CD4-positive, alpha-beta T cell (primary cell): Measurements from ENCODE around the gene ITGA4. TPM values are rescaled to one million over a fixed set of nuclear protein-coding genes. Genes with fewer than 3 reads are reported as not detected.

Experiments
- ATAC-seq: fragments of 200-7000 bp; cut with Tn5 transposase; one replicate; pipeline ENCODE4 v1.10.0; 2022; ENCODE audit warnings: mild to moderate bottlenecking; ENCODE audit not compliant: poor library complexity
- CTCF ChIA-PET: fragments of 350-600 bp; sonication (Branson Sonifier 250); formaldehyde crosslinking; loops from one replicate; lab custom pipeline; 2021; ENCODE audit warnings: antibody characterized with exemption, inconsistent platforms; lab: Charles Lee
- POLR2A ChIA-PET: fragments of 350-600 bp; sonication (Branson Sonifier 250); formaldehyde crosslinking; loops from one replicate; lab custom pipeline; 2021; ENCODE audit warnings: antibody characterized with exemption, inconsistent platforms; lab: Charles Lee
- DNase-seq, 14 experiments: peaks; one replicate each; pipeline ENCODE4 v3.0.0-alpha.2; 2013 to 2020; ENCODE audit warnings: mixed read lengths in 2 of 14
- H3K27ac ChIP-seq, 2 donors: one replicate each; pipeline versions ENCODE4 v1.5.1 to v1.7.0; 2013; ENCODE audit warnings: low read length in 2 of 2, low read depth in 1 of 2, mild to moderate bottlenecking in 1 of 2
- H3K27me3 ChIP-seq, 2 experiments: 1 replicate in 1 of 2; 2 replicates in 1 of 2; pipeline versions ENCODE4 v1.6.1 to v1.7.0; 2013; ENCODE audit warnings: low read length in 2 of 2, control low read depth in 1 of 2, mild to moderate bottlenecking in 1 of 2, moderate library complexity in 1 of 2; ENCODE audit not compliant: insufficient read depth in 2 of 2, control insufficient read depth in 1 of 2
- H3K36me3 ChIP-seq: one replicate; pipeline ENCODE4 v1.6.1; 2013; ENCODE audit warnings: low read length, control low read depth; ENCODE audit not compliant: insufficient read depth
- H3K4me1 ChIP-seq: one replicate; pipeline ENCODE4 v1.6.1; 2013; ENCODE audit warnings: low read length, control low read depth; ENCODE audit not compliant: insufficient read depth
- H3K4me3 ChIP-seq: one replicate; pipeline ENCODE4 v1.5.1; 2013; ENCODE audit warnings: mild to moderate bottlenecking, low read length, moderate library complexity
- H3K9me3 ChIP-seq, 2 experiments: 1 replicate in 1 of 2; 2 replicates in 1 of 2; pipeline versions ENCODE4 v1.6.1 to v1.7.0; 2013; ENCODE audit warnings: low read length in 2 of 2, mild to moderate bottlenecking in 2 of 2, control low read depth in 1 of 2, moderate library complexity in 1 of 2; ENCODE audit not compliant: control insufficient read depth in 1 of 2, insufficient read depth in 1 of 2
- H3K27ac Mint-ChIP-seq: one replicate; pipeline ENCODE4 v1.8.0; 2020; ENCODE audit warnings: mixed read lengths
- H3K27me3 Mint-ChIP-seq: one replicate; pipeline ENCODE4 v1.8.0; 2021; ENCODE audit warnings: mixed read lengths
- H3K36me3 Mint-ChIP-seq: one replicate; pipeline ENCODE4 v1.8.0; 2021; ENCODE audit warnings: low read depth, mixed read lengths
- H3K4me1 Mint-ChIP-seq: one replicate; pipeline ENCODE4 v1.8.0; 2021; ENCODE audit warnings: low read depth, mixed read lengths
- H3K4me3 Mint-ChIP-seq: one replicate; pipeline ENCODE4 v1.8.0; 2020; ENCODE audit warnings: mild to moderate bottlenecking, mixed read lengths
- H3K9me3 Mint-ChIP-seq: one replicate; pipeline ENCODE4 v1.8.0; 2020; ENCODE audit warnings: mixed read lengths
- intact Hi-C, 2 experiments: fragments of 100-400 bp; cut with DNase I in 1 of 2; cut with micrococcal nuclease in 1 of 2; formaldehyde crosslinking; loops; one replicate each; pipeline versions ENCODE4 v1.15.1 to v1.9.0; 2023 to 2025; cut with DNase I, micrococcal nuclease
- total RNA-seq, 174 experiments: library from RNA in 2 of 174; stranded (reverse) in 2 of 174; gene quantifications; one replicate each; pipeline ENCODE4 v1.2.3 and lab custom pipeline; 2021 to 2026
- TF ChIP-seq, protein P1 (sequence below): fragments of 200-600 bp; IDR thresholded peaks from one replicate; pipeline ENCODE4 v1.8.0; 2022; ENCODE audit warnings: antibody characterized with exemption, mild to moderate bottlenecking

Gene ITGA4
- total RNA-seq, 2 experiments from 2014 or later: 79.4 to 79.5 TPM

DNA sequence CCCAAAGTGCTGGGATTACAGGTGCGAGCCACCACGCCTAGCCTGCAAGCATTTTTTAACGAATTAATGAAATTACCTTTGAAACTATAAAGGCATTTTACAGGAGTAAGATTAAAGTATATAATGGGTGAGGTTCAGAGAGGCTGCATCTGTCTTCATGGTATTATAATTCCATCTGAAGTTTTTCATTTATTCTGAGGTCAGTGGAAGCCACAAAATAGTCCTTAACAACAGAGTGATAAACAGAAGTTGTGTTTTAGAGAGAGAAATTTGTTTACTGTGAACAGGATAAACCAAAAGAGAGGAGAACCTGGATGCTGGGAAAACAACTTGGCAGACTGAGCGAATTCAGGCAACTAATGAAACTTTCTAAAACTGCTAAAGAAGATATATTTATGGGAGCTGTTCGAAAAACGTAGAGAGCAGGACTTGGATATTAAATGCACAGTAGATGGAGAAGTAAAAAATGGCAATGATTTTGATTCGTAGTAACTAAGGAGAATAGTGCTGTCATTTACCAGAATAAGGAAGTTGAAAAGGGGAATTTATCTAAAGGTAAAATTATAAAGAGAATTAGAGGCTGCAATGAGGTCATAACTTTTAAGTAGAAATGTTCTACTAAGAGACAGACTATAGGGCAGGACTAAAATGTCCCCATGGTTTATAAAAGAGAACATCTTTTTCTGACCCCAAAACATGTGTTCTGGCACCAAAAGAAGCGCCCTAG is 37.9 kb upstream of the ITGA4 start:
- Mint-ChIP-seq H3K4me3 (no peak overlapping the region), H3K36me3 (no peaks in the 10 kb centered on the region), H3K4me1 (peaks cover 22% of the 10 kb centered on the region), H3K9me3 (peaks cover 2% of the 10 kb centered on the region), H3K27me3 (no peaks in the 10 kb centered on the region), H3K27ac (no peak overlapping the region)
- Histone ChIP-seq H3K4me3 (no peak overlapping the region), H3K9me3 (no peaks in the 10 kb centered on the region), H3K4me1 (peaks cover 5% of the 10 kb centered on the region), H3K27ac (no peak overlapping the region), H3K36me3 (no peaks in the 10 kb centered on the region), H3K27me3 (no peaks in the 10 kb centered on the region)
- ATAC-seq: no peak
- no peak for DNase-seq
- TF ChIP-seq, protein P1, sequence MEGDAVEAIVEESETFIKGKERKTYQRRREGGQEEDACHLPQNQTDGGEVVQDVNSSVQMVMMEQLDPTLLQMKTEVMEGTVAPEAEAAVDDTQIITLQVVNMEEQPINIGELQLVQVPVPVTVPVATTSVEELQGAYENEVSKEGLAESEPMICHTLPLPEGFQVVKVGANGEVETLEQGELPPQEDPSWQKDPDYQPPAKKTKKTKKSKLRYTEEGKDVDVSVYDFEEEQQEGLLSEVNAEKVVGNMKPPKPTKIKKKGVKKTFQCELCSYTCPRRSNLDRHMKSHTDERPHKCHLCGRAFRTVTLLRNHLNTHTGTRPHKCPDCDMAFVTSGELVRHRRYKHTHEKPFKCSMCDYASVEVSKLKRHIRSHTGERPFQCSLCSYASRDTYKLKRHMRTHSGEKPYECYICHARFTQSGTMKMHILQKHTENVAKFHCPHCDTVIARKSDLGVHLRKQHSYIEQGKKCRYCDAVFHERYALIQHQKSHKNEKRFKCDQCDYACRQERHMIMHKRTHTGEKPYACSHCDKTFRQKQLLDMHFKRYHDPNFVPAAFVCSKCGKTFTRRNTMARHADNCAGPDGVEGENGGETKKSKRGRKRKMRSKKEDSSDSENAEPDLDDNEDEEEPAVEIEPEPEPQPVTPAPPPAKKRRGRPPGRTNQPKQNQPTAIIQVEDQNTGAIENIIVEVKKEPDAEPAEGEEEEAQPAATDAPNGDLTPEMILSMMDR: no peak
- intact Hi-C loops: no loop called here
- ChIA-PET POLR2A (no interaction called here), CTCF (no interaction called here)

DNA sequence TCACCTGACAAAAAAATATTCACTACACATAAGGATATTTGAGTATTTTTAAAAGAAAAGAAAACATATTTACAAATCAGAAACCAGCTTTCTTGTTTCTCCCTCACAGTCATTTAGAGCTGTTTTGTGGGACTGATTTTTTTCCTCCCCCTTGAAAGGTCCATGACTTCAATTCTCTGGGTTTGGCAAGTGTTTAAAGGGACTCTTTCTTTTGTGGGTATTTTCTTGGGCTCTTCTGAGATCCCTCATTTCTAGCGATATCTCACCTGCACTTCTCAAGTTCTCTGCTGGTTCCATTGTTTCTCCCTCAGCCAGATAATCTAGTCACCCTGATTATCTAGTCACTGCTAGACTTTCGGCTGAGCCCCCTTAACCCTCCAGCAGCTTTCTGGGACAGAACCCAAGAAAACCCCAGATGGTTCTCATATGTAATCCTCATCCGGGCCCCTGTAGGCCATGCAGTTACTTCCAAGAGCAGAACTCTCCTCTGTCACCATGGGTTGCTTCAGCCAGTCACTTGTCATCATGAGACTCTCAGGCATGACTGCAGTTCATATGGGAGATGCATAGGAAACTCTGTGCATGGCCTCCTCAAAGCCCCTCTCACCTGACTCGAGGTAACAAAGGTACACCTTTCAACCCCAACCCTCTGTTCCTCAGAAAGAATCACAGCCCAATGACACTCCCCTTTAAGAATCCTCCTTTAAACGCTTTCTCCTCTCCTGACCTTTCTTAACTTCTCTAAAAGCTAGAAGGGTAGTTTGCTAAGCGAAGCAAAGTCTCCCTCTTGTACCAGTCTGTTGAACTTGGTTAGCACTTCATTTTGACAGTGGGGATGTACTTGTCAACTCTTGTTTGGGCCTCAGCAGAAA is 36.7 kb upstream of the ITGA4 start:
- intact Hi-C loops: no loop called here
- Mint-ChIP-seq H3K36me3 (no peaks in the 10 kb centered on the region), H3K4me1 (peaks cover 22% of the 10 kb centered on the region), H3K9me3 (no peaks in the 10 kb centered on the region), H3K27me3 (no peaks in the 10 kb centered on the region), H3K4me3 (no peak overlapping the region), H3K27ac (peak overlapping the region; percentile 10)
- ChIA-PET POLR2A (no interaction called here), CTCF (no interaction called here)
- TF ChIP-seq, protein P1: no peak
- DNase-seq (no peak), ATAC-seq (no peak)
- Histone ChIP-seq H3K4me3 (no peak overlapping the region), H3K4me1 (peaks cover 5% of the 10 kb centered on the region), H3K36me3 (no peaks in the 10 kb centered on the region), H3K27ac (no peak overlapping the region), H3K9me3 (no peaks in the 10 kb centered on the region), H3K27me3 (no peaks in the 10 kb centered on the region)

DNA sequence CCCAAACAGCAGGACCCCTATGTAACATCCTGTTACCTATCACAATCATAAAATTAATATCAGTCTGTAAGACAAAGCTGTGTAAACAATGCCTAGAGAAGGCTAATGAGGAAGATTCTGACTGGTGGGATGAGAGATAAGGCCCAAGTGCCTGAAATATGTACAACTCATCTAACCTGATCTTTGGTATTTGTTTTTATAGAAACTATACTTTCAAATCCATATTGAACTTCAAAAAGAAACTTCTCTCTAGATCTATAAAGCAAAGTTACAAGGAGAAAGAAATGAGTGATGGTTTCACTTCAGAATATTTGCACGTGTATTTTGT is 36.1 kb upstream of the ITGA4 start:
- H3K36me3 Mint-ChIP-seq: no peaks in the 10 kb centered on the region
- ATAC-seq (no peak), DNase-seq (no peak)
- no peak overlapping the region for H3K4me3 ChIP-seq
- ChIA-PET CTCF (no interaction called here), POLR2A (no interaction called here)
- intact Hi-C loops: no loop called here
- no peaks in the 10 kb centered on the region for H3K27me3 ChIP-seq
- peak overlapping the region; percentile 10 for H3K27ac Mint-ChIP-seq
- no peaks in the 10 kb centered on the region for H3K27me3 Mint-ChIP-seq
- peaks cover 5% of the 10 kb centered on the region for H3K4me1 ChIP-seq
- H3K9me3 ChIP-seq: no peaks in the 10 kb centered on the region
- peaks cover 21% of the 10 kb centered on the region for H3K4me1 Mint-ChIP-seq
- H3K27ac ChIP-seq: no peak overlapping the region
- no peaks in the 10 kb centered on the region for H3K36me3 ChIP-seq
- H3K4me3 Mint-ChIP-seq: no peak overlapping the region
- no peaks in the 10 kb centered on the region for H3K9me3 Mint-ChIP-seq
- TF ChIP-seq, protein P1: no peak
